Stimulated activated CD8-positive, alpha-beta memory T cell treated with anti-CD3 and anti-CD28 coated beads, Interleukin-4, amount 100 ng/mL, for 1 hour (primary cell): ENCODE measurements around the gene OPRM1.

Source experiments
- DNase-seq, 2 donors: peaks; one replicate each; pipeline ENCODE4 v3.0.0-alpha.2; 2020; ENCODE audit warnings: low read depth in 2 of 2, low spot score in 1 of 2

The OPRM1 gene

GRCh38 chr6:154202339-154202738 is 163.3 kb downstream of the OPRM1 start:
- no peak for DNase-seq

GRCh38 chr6:154202958-154203357 is 163.9 kb downstream of the OPRM1 start:
- DNase-seq = no peak

GRCh38 chr6:154206141-154206540 is 167.1 kb downstream of the OPRM1 start:
- no peak for DNase-seq

- no peak for DNase-seq
Measured at GRCh38 chr6:154206996-154207395, 168.0 kb downstream of the OPRM1 start.

GRCh38 chr6:154209555-154209954 is 170.5 kb downstream of the OPRM1 start:
- no peak for DNase-seq

- no peak for DNase-seq
Measured at GRCh38 chr6:154210678-154211077, 171.6 kb downstream of the OPRM1 start.

- no peak for DNase-seq
Measured at GRCh38 chr6:154213782-154214181, 174.7 kb downstream of the OPRM1 start.

- no peak for DNase-seq
Measured at GRCh38 chr6:154218301-154218700, 179.3 kb downstream of the OPRM1 start.

- no peak for DNase-seq
Measured at GRCh38 chr6:154218787-154219186, 179.7 kb downstream of the OPRM1 start.

GRCh38 chr6:154219250-154219649 is 180.2 kb downstream of the OPRM1 start:
- no peak for DNase-seq

- no peak for DNase-seq
Measured at GRCh38 chr6:154222716-154223115, 183.7 kb downstream of the OPRM1 start.

GRCh38 chr6:154223296-154223695 is 184.3 kb downstream of the OPRM1 start:
- no peak for DNase-seq

GRCh38 chr6:154226461-154226860 is 187.4 kb downstream of the OPRM1 start:
- DNase-seq = no peak

- DNase-seq = no peak
Measured at GRCh38 chr6:154227862-154228520, 189.0 kb downstream of the OPRM1 start.

GRCh38 chr6:154228521-154228905 is 189.5 kb downstream of the OPRM1 start:
- no peak for DNase-seq

GRCh38 chr6:154229786-154230185 is 190.7 kb downstream of the OPRM1 start:
- no peak for DNase-seq

GRCh38 chr6:154230393-154230792 is 191.4 kb downstream of the OPRM1 start:
- DNase-seq = no peak

- DNase-seq = no peak
Measured at GRCh38 chr6:154230910-154231595, 192.0 kb downstream of the OPRM1 start.

- DNase-seq = no peak
Measured at GRCh38 chr6:154232013-154232910, 193.2 kb downstream of the OPRM1 start.

- no peak for DNase-seq
Measured at GRCh38 chr6:154233383-154233782, 194.3 kb downstream of the OPRM1 start.

GRCh38 chr6:154234019-154234772 is 195.2 kb downstream of the OPRM1 start:
- no peak for DNase-seq
